Naive thymus-derived CD4-positive, alpha-beta T cell (primary cell): Measurements from ENCODE around the gene FNDC3B. TPM values are rescaled to one million over a fixed set of nuclear protein-coding genes. Genes with fewer than 3 reads are reported as not detected.
"Not testable (repeated sequence)": the region's sequence is repeated elsewhere in the genome, so short reads cannot be mapped to it uniquely, and the experiment has no call there.

Source experiments
- ATAC-seq: fragments of 150-1000 bp; cut with Tn5 transposase; 2 replicates; pipeline ENCODE4 v1.10.0; 2021; ENCODE audit warnings: mild to moderate bottlenecking, moderate library complexity
- CTCF ChIA-PET: fragments of 350-600 bp; sonication (Branson Sonifier 250); formaldehyde crosslinking; loops from one replicate; lab custom pipeline; 2021; ENCODE audit warnings: antibody characterized with exemption; lab: Charles Lee
- POLR2A ChIA-PET: fragments of 350-600 bp; sonication (Branson Sonifier 250); formaldehyde crosslinking; loops from one replicate; lab custom pipeline; 2021; ENCODE audit warnings: antibody characterized with exemption, inconsistent platforms; lab: Charles Lee
- DNase-seq, 9 donors: peaks; one replicate each; pipeline versions ENCODE4 v3.0.0 to v3.0.0-alpha.2; 2020 to 2022; ENCODE audit warnings: mixed read lengths in 1 of 9
- H3K27ac ChIP-seq: one replicate; pipeline ENCODE4 v1.7.0; 2013; ENCODE audit warnings: mild to moderate bottlenecking, low read depth, low read length, moderate library complexity
- H3K27me3 ChIP-seq, 2 donors: one replicate each; pipeline ENCODE4 v1.7.0; 2013; ENCODE audit warnings: low read length in 2 of 2, mild to moderate bottlenecking in 2 of 2, moderate library complexity in 2 of 2; ENCODE audit not compliant: control insufficient read depth in 2 of 2, insufficient read depth in 2 of 2
- H3K36me3 ChIP-seq, 3 experiments: 1 replicate in 2 of 3; 2 replicates in 1 of 3; pipeline ENCODE4 v1.7.0; 2013; ENCODE audit warnings: low read length in 3 of 3, mild to moderate bottlenecking in 3 of 3, moderate library complexity in 1 of 3; ENCODE audit not compliant: insufficient read depth in 3 of 3, control insufficient read depth in 2 of 3
- H3K4me1 ChIP-seq, 2 donors: one replicate each; pipeline ENCODE4 v1.7.0; 2013; ENCODE audit warnings: low read length in 2 of 2, mild to moderate bottlenecking in 2 of 2, moderate library complexity in 1 of 2; ENCODE audit not compliant: control insufficient read depth in 2 of 2, insufficient read depth in 2 of 2
- H3K4me3 ChIP-seq: 2 replicates; pipeline ENCODE4 v1.7.0; 2013; ENCODE audit warnings: mild to moderate bottlenecking, low read length
- H3K9me3 ChIP-seq, 3 experiments: 1 replicate in 2 of 3; 2 replicates in 1 of 3; pipeline ENCODE4 v1.7.0; 2013; ENCODE audit warnings: low read length in 3 of 3; ENCODE audit not compliant: control insufficient read depth in 2 of 3
- H3K27ac Mint-ChIP-seq, 9 donors: one replicate each; pipeline ENCODE4 v1.8.0; 2020 to 2022; ENCODE audit warnings: mixed read lengths in 9 of 9, mild to moderate bottlenecking in 8 of 9, moderate library complexity in 5 of 9, inconsistent platforms in 2 of 9
- H3K27me3 Mint-ChIP-seq, 5 donors: one replicate each; pipeline ENCODE4 v1.8.0; 2021 to 2022; ENCODE audit warnings: mixed read lengths in 5 of 5, mild to moderate bottlenecking in 1 of 5
- H3K36me3 Mint-ChIP-seq, 5 donors: one replicate each; pipeline ENCODE4 v1.8.0; 2020 to 2022; ENCODE audit warnings: mixed read lengths in 5 of 5, mild to moderate bottlenecking in 3 of 5, inconsistent platforms in 1 of 5
- H3K4me1 Mint-ChIP-seq, 7 donors: one replicate each; pipeline ENCODE4 v1.8.0; 2020 to 2022; ENCODE audit warnings: mixed read lengths in 7 of 7, mild to moderate bottlenecking in 3 of 7, inconsistent platforms in 1 of 7
- H3K4me3 Mint-ChIP-seq, 10 donors: one replicate each; pipeline ENCODE4 v1.8.0; 2020 to 2022; ENCODE audit warnings: mild to moderate bottlenecking in 10 of 10, mixed read lengths in 10 of 10, moderate library complexity in 6 of 10, inconsistent platforms in 2 of 10
- H3K9me3 Mint-ChIP-seq, 11 donors: one replicate each; pipeline ENCODE4 v1.8.0; 2020 to 2022; ENCODE audit warnings: mixed read lengths in 11 of 11, mild to moderate bottlenecking in 4 of 11, inconsistent platforms in 1 of 11, moderate library complexity in 1 of 11
- intact Hi-C, 2 donors: fragments of 100-400 bp; cut with micrococcal nuclease; formaldehyde crosslinking; loops; one replicate each; pipeline ENCODE4 v1.15.1; 2023
- polyA plus RNA-seq, 2 donors: library from polyadenylated mRNA; unstranded; fragments of 300-500 nt; fragmentation: Illumina TruSeq; gene quantifications; one replicate each; pipeline ENCODE4 v1.2.3, GENCODE V29; 2021
- total RNA-seq, 6 experiments: library from RNA in 5 of 6; stranded (reverse) in 5 of 6; gene quantifications; 1 replicate in 5 of 6; 2 replicates in 1 of 6; pipeline ENCODE4 v1.2.3 and lab custom pipeline; 2021 to 2026

FNDC3B gene
- total and polyA plus RNA-seq, 7 experiments from 2014 or later, result 8.6 to 78.6 (median 25.6) TPM

DNA sequence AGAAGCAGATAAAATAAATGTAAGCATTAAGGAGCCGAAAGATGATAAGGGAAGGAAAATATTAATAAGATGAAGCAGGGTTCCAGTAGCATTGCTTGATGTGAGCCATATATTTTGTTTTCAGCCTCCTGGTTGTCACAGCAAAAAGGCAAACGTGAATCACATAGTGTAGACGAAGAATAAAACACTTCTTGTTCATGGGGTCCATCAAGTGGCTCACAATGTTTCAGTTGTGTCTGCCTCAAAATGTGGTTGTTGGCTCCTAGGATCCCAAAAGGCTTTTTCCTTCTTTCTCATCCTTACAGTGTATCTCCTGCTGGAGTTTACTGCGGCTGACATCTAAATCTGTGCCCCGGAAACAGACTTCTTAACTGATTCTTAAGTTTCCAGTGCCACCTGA is 213.8 kb downstream of the FNDC3B start:
- ChIA-PET CTCF (no interaction called here), POLR2A (no interaction called here)
- Histone ChIP-seq H3K27ac (no peak overlapping the region), H3K27me3 (no peaks in the 10 kb centered on the region), H3K4me3 (no peak overlapping the region), H3K9me3 (no peaks in the 10 kb centered on the region), H3K4me1 (no peaks in the 10 kb centered on the region), H3K36me3 (peaks cover 0 to 3% (median 0%) of the 10 kb centered on the region in 3 experiments)
- no peak for ATAC-seq
- Mint-ChIP-seq H3K36me3 (peaks cover 1 to 67% (median 23%) of the 10 kb centered on the region in 5 donors), H3K4me1 (peaks cover 0 to 3% (median 0%) of the 10 kb centered on the region in 7 donors), H3K9me3 (no peaks in the 10 kb centered on the region), H3K27ac (no peak overlapping the region), H3K4me3 (no peak overlapping the region), H3K27me3 (no peaks in the 10 kb centered on the region)
- intact Hi-C loops, result no loop called here
- no peak for DNase-seq

DNA sequence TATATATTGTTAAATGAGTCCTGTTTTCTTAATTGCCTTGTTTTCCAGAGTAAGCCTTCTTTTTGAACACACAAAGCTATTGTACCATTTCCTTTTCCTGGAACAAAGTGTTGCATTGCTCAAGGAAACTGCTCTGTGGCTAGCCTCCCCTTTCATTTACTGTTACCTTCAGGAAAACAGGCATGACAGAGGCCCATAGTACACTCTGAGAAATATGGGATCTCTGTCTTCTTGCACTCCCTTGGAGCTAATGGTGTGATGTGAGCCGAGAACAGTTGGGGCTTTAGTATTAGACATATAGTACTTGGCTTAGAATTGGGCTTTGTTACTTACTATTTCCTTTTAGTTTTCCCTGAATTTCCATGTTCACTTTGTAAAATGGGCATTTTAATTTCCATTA is 215.2 kb downstream of the FNDC3B start:
- Mint-ChIP-seq H3K9me3 (no peaks in the 10 kb centered on the region), H3K4me3 (no peak overlapping the region), H3K27ac (no peak overlapping the region), H3K4me1 (peaks cover 0 to 3% (median 0%) of the 10 kb centered on the region in 7 donors), H3K27me3 (no peaks in the 10 kb centered on the region), H3K36me3 (peaks cover 5 to 76% (median 25%) of the 10 kb centered on the region in 5 donors)
- Histone ChIP-seq H3K9me3 (no peaks in the 10 kb centered on the region), H3K36me3 (peaks cover 0 to 3% (median 0%) of the 10 kb centered on the region in 3 experiments), H3K27me3 (no peaks in the 10 kb centered on the region), H3K4me3 (no peak overlapping the region), H3K4me1 (no peaks in the 10 kb centered on the region), H3K27ac (no peak overlapping the region)
- ChIA-PET CTCF (no interaction called here), POLR2A (no interaction called here)
- DNase-seq (no peak), ATAC-seq (no peak)
- intact Hi-C loops, result no loop called here

DNA sequence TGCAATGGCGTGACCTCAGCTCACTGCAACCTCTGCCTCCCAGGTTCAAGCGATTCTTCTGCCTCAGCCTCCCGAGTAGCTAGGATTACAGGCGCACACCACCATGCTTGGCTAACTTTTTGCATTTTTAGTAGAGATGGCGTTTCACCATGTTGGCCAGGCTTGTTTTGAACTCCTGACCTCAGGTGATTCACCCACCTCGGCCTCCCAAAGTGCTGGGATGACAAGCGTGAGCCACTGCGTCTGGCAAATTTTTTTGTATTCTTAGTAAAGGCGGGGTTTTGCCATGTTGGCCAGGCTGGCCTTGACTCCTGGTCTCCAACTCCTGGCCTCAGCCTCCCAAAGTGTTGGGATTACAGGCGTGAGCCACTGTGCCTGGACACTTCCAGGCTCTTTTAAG is 215.9 kb downstream of the FNDC3B start:
- ATAC-seq, H3K9me3 Mint-ChIP-seq, H3K9me3 ChIP-seq, H3K4me3 Mint-ChIP-seq, H3K27ac Mint-ChIP-seq, H3K36me3 ChIP-seq, H3K4me1 ChIP-seq, POLR2A ChIA-PET, H3K27me3 ChIP-seq, H3K27ac ChIP-seq, H3K4me1 Mint-ChIP-seq, DNase-seq, H3K4me3 ChIP-seq, H3K27me3 Mint-ChIP-seq, CTCF ChIA-PET, intact Hi-C loops: not testable (repeated sequence)
- H3K36me3 Mint-ChIP-seq, result peaks cover 5 to 77% (median 28%) of the 10 kb centered on the region in 5 donors

GRCh38 chr3:172256101-172256734 is 216.8 kb downstream of the FNDC3B start:
- CTCF ChIA-PET, result no interaction called here
- Histone ChIP-seq H3K9me3 (no peaks in the 10 kb centered on the region), H3K4me3 (no peak overlapping the region), H3K27ac (no peak overlapping the region), H3K27me3 (no peaks in the 10 kb centered on the region), H3K4me1 (no peaks in the 10 kb centered on the region), H3K36me3 (peaks cover 0 to 3% (median 0%) of the 10 kb centered on the region in 3 experiments)
- peaks cover 0 to 3% (median 0%) of the 10 kb centered on the region in 7 donors for H3K4me1 Mint-ChIP-seq
- H3K27ac Mint-ChIP-seq, result no peak overlapping the region
- peaks cover 5 to 78% (median 26%) of the 10 kb centered on the region in 5 donors for H3K36me3 Mint-ChIP-seq
- intact Hi-C loops, result no loop called here
- H3K4me3 Mint-ChIP-seq, result no peak overlapping the region
- ATAC-seq (no peak), DNase-seq (no peak)
- no peaks in the 10 kb centered on the region for H3K27me3 Mint-ChIP-seq
- no peaks in the 10 kb centered on the region for H3K9me3 Mint-ChIP-seq
- POLR2A ChIA-PET, result no interaction called here

GRCh38 chr3:172257648-172258400 is 218.4 kb downstream of the FNDC3B start:
- intact Hi-C loops, result no loop called here
- peaks cover 0 to 3% (median 0%) of the 10 kb centered on the region in 7 donors for H3K4me1 Mint-ChIP-seq
- Histone ChIP-seq H3K27me3 (no peaks in the 10 kb centered on the region), H3K9me3 (no peaks in the 10 kb centered on the region), H3K4me3 (no peak overlapping the region), H3K4me1 (no peaks in the 10 kb centered on the region), H3K36me3 (no peaks in the 10 kb centered on the region), H3K27ac (no peak overlapping the region)
- peak overlapping the region in 1 of 9 donors; percentile 56 for H3K27ac Mint-ChIP-seq
- ChIA-PET CTCF (no interaction called here), POLR2A (no interaction called here)
- DNase-seq (no peak), ATAC-seq (no peak)
- H3K4me3 Mint-ChIP-seq, result no peak overlapping the region
- no peaks in the 10 kb centered on the region for H3K27me3 Mint-ChIP-seq
- H3K9me3 Mint-ChIP-seq, result peaks cover 0 to 1% (median 0%) of the 10 kb centered on the region in 11 donors
- H3K36me3 Mint-ChIP-seq, result peaks cover 10 to 75% (median 29%) of the 10 kb centered on the region in 5 donors

- DNase-seq (no peak), ATAC-seq (no peak)
- ChIA-PET POLR2A (interaction anchor here (0.6 kb wide), 1 partner anchor 127 kb away, joined by 6 read pairs; no protein-coding TSS in a partner anchor), CTCF (no interaction called here)
- H3K9me3 Mint-ChIP-seq, result peaks cover 0 to 1% (median 0%) of the 10 kb centered on the region in 11 donors
- no peaks in the 10 kb centered on the region for H3K27me3 Mint-ChIP-seq
- intact Hi-C loops, result no loop called here
- H3K4me3 Mint-ChIP-seq, result no peak overlapping the region
- Histone ChIP-seq H3K9me3 (no peaks in the 10 kb centered on the region), H3K27ac (no peak overlapping the region), H3K27me3 (no peaks in the 10 kb centered on the region), H3K36me3 (no peaks in the 10 kb centered on the region), H3K4me3 (no peak overlapping the region), H3K4me1 (no peaks in the 10 kb centered on the region)
- peaks cover 10 to 72% (median 31%) of the 10 kb centered on the region in 5 donors for H3K36me3 Mint-ChIP-seq
- no peak overlapping the region for H3K27ac Mint-ChIP-seq
- H3K4me1 Mint-ChIP-seq, result peaks cover 0 to 3% (median 0%) of the 10 kb centered on the region in 7 donors
These were observed 219.2 kb downstream of the FNDC3B start for GRCh38 chr3:172258624-172259023.
